Measurements from ENCODE around the gene CCL5. TPM values are rescaled to one million over a fixed set of nuclear protein-coding genes. Genes with fewer than 3 reads are reported as not detected.
A peak's percentile ranks its signal among the peaks of the same experiment; 100 is the strongest.

The CCL5 gene
- total RNA-seq, 1 experiment from 2014 or later = not detected

DNA sequence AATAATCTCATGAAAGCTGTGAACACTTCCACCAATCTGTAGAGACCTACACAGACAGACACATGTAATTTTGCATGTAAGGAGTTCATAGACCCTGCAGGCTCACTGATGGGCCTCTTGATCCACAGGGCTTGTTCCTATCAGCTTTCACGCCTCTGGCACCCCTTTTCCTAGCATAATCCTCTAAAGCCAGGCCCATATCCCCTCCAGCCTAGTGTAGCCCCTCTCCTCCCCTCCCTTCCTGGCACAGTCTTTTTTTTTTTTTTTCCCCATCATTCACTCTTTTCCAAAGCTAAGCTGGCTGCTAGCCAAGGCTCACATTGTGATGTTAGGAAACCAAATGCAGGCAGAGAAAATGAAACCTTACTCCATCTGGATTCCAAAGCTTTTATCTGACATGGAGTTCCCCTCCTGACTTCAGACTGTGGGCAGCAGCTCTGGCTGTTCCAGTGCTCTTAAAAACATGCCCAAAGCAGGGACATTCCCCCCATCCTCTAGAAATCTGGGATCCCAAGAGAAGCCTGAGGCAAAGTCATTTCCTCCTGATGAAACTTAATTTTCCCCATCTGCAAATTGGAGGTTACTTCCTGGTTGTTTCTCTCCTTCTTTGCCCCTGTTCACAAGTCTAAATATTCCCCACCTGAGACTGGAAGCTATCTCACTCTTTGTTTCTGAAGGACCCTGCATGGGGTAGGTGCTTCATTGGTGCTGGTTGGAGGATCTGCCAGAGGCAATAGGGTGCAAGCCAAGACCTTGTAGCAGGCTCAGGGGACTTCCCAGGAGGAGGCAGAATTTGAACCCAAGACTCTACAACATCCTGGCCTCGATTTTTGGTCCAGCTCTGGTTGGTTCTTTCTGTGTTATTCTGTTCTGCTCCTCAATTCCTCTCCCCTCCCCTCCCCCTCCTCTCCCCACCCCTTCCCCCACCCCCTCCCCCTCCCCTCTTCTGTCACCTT lies 9.9 kb upstream of the CCL5 start:
- no peak overlapping the region for H3K4ac ChIP-seq (ENCODE audit: low read depth, low read length)
- H3K27me3 ChIP-seq (ENCODE audit: insufficient read depth, low read length) = no peaks in the 10 kb centered on the region
- Mint-ChIP-seq H3K27me3 (ENCODE audit: low read depth) (no peaks in the 10 kb centered on the region), H3K36me3 (ENCODE audit: insufficient read depth in 1 of 3, low read depth in 3 of 3) (no peaks in the 10 kb centered on the region), H3K4me1 (peaks cover 15 to 20% of the 10 kb centered on the region in 2 experiments), H3K9me3 (no peaks in the 10 kb centered on the region), H3K4me3 (no peak overlapping the region), H3K27ac (peak overlapping the region in 2 of 3 experiments; percentile 44 to 52; a peak in 2 of 7 replicates)
- H2AFZ ChIP-seq (ENCODE audit: low read length) = no peak overlapping the region
- H4K20me1 ChIP-seq (ENCODE audit: control insufficient read depth, insufficient read depth, insufficient read length) = no peaks in the 10 kb centered on the region
- no peaks in the 10 kb centered on the region for H3K9me3 ChIP-seq (ENCODE audit: control insufficient read depth, low read depth, low read length)
- DNase-seq = no peak
- no peak overlapping the region for H2BK20ac ChIP-seq (ENCODE audit: low read depth, low read length, poor library complexity, severe bottlenecking)
- no peak overlapping the region for H3T11ph ChIP-seq (ENCODE audit: low read length)
- no peak overlapping the region for H4K5ac ChIP-seq (ENCODE audit: insufficient read length, low read depth, low read length)
- H2AK5ac ChIP-seq (ENCODE audit: insufficient read length, low read length) = no peak overlapping the region
- no peak overlapping the region for H3K23ac ChIP-seq (ENCODE audit: insufficient read length, low read depth, low read length)
- no peak overlapping the region for H3K4me2 ChIP-seq (ENCODE audit: insufficient read depth, insufficient read length, low read length)
- peaks cover 2% of the 10 kb centered on the region; the same call in 1 of the 2 replicates for H3K4me1 ChIP-seq (ENCODE audit: insufficient read depth, low read length)
- no peak overlapping the region for H4K8ac ChIP-seq (replicated peaks; ENCODE audit: insufficient read length, low read depth, low read length)
- TF ChIP-seq, protein P1, sequence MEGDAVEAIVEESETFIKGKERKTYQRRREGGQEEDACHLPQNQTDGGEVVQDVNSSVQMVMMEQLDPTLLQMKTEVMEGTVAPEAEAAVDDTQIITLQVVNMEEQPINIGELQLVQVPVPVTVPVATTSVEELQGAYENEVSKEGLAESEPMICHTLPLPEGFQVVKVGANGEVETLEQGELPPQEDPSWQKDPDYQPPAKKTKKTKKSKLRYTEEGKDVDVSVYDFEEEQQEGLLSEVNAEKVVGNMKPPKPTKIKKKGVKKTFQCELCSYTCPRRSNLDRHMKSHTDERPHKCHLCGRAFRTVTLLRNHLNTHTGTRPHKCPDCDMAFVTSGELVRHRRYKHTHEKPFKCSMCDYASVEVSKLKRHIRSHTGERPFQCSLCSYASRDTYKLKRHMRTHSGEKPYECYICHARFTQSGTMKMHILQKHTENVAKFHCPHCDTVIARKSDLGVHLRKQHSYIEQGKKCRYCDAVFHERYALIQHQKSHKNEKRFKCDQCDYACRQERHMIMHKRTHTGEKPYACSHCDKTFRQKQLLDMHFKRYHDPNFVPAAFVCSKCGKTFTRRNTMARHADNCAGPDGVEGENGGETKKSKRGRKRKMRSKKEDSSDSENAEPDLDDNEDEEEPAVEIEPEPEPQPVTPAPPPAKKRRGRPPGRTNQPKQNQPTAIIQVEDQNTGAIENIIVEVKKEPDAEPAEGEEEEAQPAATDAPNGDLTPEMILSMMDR (conservative IDR thresholded peaks at IDR 0.05) = no peak
- no peak overlapping the region for H3K27ac ChIP-seq (ENCODE audit: insufficient read length, low read depth, low read length)
- no peak overlapping the region for H2BK120ac ChIP-seq (ENCODE audit: low read depth, low read length, poor library complexity, severe bottlenecking)
- no peak overlapping the region for H3K14ac ChIP-seq (ENCODE audit: insufficient read depth, low read length)
- no peak overlapping the region for H2BK5ac ChIP-seq (ENCODE audit: insufficient read length, low read length)
- no peak overlapping the region for H2BK12ac ChIP-seq (ENCODE audit: insufficient read length, low read depth, low read length)
- H3K23me2 ChIP-seq (ENCODE audit: insufficient read length, low read depth, low read length, poor library complexity, severe bottlenecking) = no peaks in the 10 kb centered on the region
- no peak overlapping the region for H3K9ac ChIP-seq (ENCODE audit: extremely low read depth, insufficient read length, low read length)
- H3K56ac ChIP-seq (ENCODE audit: insufficient read length, low read depth, low read length) = no peak overlapping the region
- H3K79me2 ChIP-seq (ENCODE audit: insufficient read depth, low read length) = no peaks in the 10 kb centered on the region
- H3K79me1 ChIP-seq (ENCODE audit: insufficient read depth, low read depth, low read length, poor library complexity, severe bottlenecking) = no peaks in the 10 kb centered on the region
- no peak overlapping the region for H4K91ac ChIP-seq (ENCODE audit: insufficient read length, low read depth, low read length)
- no peak overlapping the region for H2BK15ac ChIP-seq (ENCODE audit: low read depth, low read length)
- H3K18ac ChIP-seq (ENCODE audit: insufficient read length, low read depth, low read length) = no peak overlapping the region
- WGBS (ENCODE audit: extremely low coverage, insufficient read length, low lambda C conversion rate) = no CpG with 5 or more reads among the region's 2 CpGs

Data from H9 (cell line).